Peyer's patch (tissue), 4 donors: ENCODE data around the gene LENEP.

ENCODE experiments used
- CTCF ChIP-seq, 6 experiments: fragments of 450-650 bp in 4 of 6; fragments of 200-600 bp in 2 of 6; sonication (generic) in 1 of 6; IDR thresholded peaks; one replicate each; pipeline ENCODE4 v1.5.1; 2017 to 2019; ENCODE audit warnings: antibody characterized with exemption in 6 of 6, mild to moderate bottlenecking in 3 of 6, moderate library complexity in 1 of 6
- POLR2A ChIP-seq, 2 donors: fragments of 450-650 bp; IDR thresholded peaks; one replicate each; pipeline ENCODE4 v1.5.1; 2017; ENCODE audit warnings: antibody characterized with exemption in 2 of 2, mild to moderate bottlenecking in 2 of 2, moderate library complexity in 2 of 2

GRCh38 chr1:155000726-155001424 is 7.5 kb downstream of the LENEP start:
- TF ChIP-seq CTCF (IDR thresholded peaks at IDR 0.05) (peak in 3 of 6 experiments; percentile 25 to 38 (median 34)), POLR2A (IDR thresholded peaks at IDR 0.05) (peak; percentile 95 to 98)
